MG63 (cell line): ENCODE data around the gene PRKAR1A. TPM values are rescaled to one million over a fixed set of nuclear protein-coding genes. Genes with fewer than 3 reads are reported as not detected.

Experiments used
- DNase-seq: peaks from one replicate; pipeline ENCODE4 v3.0.0-alpha.2; 2020
- H3K27me3 ChIP-seq: fragments of 250-450 bp; sonication (Bioruptor Pico); 2 replicates; pipeline ENCODE4 v1.5.1; 2020; ENCODE audit warnings: mild to moderate bottlenecking, moderate library complexity
- H3K36me3 ChIP-seq: fragments of 250-450 bp; sonication (Bioruptor Pico); 2 replicates; pipeline ENCODE4 v1.5.1; 2020; ENCODE audit warnings: mild to moderate bottlenecking, moderate library complexity
- H3K4me3 ChIP-seq: fragments of 250-450 bp; sonication (Bioruptor Pico); 2 replicates; pipeline ENCODE4 v1.5.1; 2020; ENCODE audit warnings: mild to moderate bottlenecking, moderate library complexity
- H3K9me3 ChIP-seq: fragments of 250-450 bp; sonication (Bioruptor Pico); 2 replicates; pipeline ENCODE4 v1.5.1; 2020; ENCODE audit warnings: mild to moderate bottlenecking, moderate library complexity
- total RNA-seq: library from RNA; depleted of rRNA; stranded (reverse); fragments of >200 nt; shearing (Covaris generic); gene quantifications from 2 replicates; pipeline ENCODE4 v1.2.3, GENCODE V29; 2014; ENCODE audit warnings: low replicate concordance; rRNA removed

Gene PRKAR1A
- total RNA-seq, 1 experiment from 2014 or later: 185 TPM

DNA sequence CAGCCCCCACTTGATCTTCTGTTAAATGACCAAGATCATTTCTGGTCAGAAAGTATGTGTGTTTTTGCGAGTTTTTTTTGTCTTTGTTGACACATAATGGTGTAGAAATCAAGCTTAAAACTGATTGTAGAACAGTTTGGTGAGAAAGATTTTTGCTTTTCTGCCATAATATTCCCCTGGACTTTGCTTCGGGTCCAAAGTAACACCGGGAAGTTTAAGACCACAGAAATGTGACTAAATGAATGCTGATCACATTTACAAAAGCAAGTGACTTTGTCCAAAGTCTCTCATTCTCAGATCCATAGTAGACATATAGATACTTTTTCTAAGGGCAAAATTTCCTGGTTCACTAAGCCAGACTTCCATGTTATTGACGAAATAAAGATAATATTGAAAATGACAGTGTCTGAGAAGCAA, 86.3 kb downstream of the PRKAR1A start:
- peaks cover 19% of the 10 kb centered on the region; the same call in 1 of the 2 replicates for H3K27me3 ChIP-seq
- no peak for DNase-seq
- H3K9me3 ChIP-seq: no peaks in the 10 kb centered on the region; the same call in 1 of the 2 replicates
- H3K4me3 ChIP-seq: no peak overlapping the region
- H3K36me3 ChIP-seq: no peaks in the 10 kb centered on the region

DNA sequence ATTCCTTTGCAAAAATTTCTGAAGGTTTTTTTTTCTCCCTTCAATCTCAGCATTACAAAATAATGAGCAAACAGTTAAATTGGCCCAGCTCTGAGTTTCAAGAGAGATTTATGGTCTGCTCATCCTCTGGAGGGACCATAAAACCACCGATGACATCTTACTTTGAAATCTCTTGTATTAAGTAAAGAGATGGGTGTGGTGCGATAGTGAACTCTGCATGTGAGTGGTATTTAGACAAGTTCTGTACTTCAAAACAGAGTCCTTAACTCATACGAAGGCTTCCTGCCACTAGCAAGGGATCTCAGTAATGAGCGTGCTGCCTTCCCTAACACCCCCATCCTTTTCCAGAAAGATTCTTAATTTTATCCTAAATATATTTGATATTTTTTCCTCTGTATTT, 86.9 kb downstream of the PRKAR1A start:
- peaks cover 19% of the 10 kb centered on the region; the same call in 1 of the 2 replicates for H3K27me3 ChIP-seq

DNA sequence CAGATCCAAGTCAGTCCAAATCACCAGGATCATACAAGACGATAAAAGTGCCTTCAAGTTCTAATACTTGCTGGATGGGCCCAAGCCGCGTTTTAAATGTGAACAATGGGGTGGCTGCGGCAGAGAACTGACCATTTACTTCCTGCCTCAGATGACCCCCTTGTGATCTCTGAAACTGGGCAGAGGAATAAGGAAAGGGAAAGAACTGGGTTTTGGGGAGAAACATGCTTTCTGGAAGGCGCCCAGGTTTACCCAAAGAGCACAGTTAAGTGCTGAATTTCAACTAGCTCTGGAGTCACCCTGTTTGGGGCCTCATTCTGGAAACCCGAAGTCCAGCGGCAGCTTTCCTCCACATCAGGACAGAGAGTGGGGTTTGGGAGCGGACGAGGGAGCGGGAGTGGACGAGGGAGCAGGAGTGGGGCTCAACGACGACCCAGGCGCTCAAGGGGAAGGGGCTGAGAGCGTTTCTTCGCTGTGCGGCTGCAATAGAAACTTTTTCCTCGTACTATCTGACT, 87.4 kb downstream of the PRKAR1A start:
- Histone ChIP-seq H3K9me3 (no peaks in the 10 kb centered on the region; the same call in 1 of the 2 replicates), H3K27me3 (peaks cover 19% of the 10 kb centered on the region; the same call in 1 of the 2 replicates), H3K36me3 (no peaks in the 10 kb centered on the region), H3K4me3 (no peak overlapping the region)
- no peak for DNase-seq

More for the DNA sequence above, 86.9 kb downstream of the PRKAR1A start:
- no peak overlapping the region for H3K4me3 ChIP-seq
- no peaks in the 10 kb centered on the region; the same call in 1 of the 2 replicates for H3K9me3 ChIP-seq
- DNase-seq: no peak
- H3K36me3 ChIP-seq: no peaks in the 10 kb centered on the region

DNA sequence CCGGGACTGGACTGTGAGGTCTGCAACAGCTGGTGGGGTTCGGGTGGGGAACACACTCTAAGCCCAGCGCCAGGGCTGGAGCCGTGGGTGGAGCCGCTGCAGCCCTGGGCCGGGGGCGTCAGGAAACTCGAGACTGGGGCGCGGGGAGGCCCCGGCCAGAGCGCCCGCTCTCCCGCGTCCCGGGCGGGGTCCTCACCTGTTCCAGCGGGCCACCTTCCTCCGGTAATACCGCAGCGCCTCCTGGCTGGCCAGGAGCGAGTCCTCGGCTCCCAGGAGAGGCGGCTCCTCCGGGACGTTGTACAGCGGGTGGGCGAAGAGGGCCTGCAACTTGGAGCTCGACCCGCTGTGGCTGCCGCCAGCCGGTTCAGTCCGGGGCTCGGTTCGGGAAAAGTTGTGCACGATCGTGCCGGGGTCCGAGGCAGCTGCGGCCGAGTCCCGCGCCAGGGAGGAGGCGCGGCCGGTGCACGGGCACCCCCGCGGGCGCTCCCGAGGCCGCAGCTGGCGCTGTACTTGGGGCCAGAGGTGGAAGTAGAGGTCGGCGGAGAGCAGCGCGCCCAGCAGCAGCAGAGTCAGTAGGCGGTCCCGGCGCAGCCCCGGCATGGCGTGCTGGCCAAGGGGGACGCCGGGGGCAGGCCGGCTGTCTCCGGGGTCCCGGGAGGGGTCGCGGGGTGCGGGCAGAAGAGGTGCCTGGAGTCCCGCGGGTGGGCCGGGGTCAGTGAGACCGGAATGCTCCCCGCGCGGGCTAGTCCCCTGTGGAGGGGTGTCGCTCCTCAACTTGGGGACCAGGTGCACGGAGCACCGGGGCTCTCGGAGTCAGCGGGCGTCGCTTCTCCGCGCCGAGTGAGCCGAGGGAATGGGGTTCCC, 88.1 kb downstream of the PRKAR1A start:
- peak; percentile 21 for DNase-seq
- peak overlapping the region; percentile 24 for H3K4me3 ChIP-seq
- H3K27me3 ChIP-seq: peaks cover 19% of the 10 kb centered on the region; the same call in 1 of the 2 replicates
- H3K36me3 ChIP-seq: no peaks in the 10 kb centered on the region
- no peaks in the 10 kb centered on the region for H3K9me3 ChIP-seq

Other genes with a start within 250 kb of the PRKAR1A start
- gene SLC16A6, start 221.3 kb upstream of the PRKAR1A start, total RNA-seq: 0.79 and 1.9 TPM in 2 replicates
- gene ARSG, start 220.9 kb upstream of the PRKAR1A start, total RNA-seq: 2.3 and 3.0 TPM in 2 replicates
- gene WIPI1, start 54.9 kb upstream of the PRKAR1A start, total RNA-seq: 10.4 and 29.6 TPM in 2 replicates
- gene FAM20A, start 88.9 kb downstream of the PRKAR1A start, total RNA-seq: not detected in 2 replicates